ENCODE results near the gene TMPRSS7. TPM values are rescaled to one million over a fixed set of nuclear protein-coding genes. Genes with fewer than 3 reads are reported as not detected.

The TMPRSS7 gene, protein sequence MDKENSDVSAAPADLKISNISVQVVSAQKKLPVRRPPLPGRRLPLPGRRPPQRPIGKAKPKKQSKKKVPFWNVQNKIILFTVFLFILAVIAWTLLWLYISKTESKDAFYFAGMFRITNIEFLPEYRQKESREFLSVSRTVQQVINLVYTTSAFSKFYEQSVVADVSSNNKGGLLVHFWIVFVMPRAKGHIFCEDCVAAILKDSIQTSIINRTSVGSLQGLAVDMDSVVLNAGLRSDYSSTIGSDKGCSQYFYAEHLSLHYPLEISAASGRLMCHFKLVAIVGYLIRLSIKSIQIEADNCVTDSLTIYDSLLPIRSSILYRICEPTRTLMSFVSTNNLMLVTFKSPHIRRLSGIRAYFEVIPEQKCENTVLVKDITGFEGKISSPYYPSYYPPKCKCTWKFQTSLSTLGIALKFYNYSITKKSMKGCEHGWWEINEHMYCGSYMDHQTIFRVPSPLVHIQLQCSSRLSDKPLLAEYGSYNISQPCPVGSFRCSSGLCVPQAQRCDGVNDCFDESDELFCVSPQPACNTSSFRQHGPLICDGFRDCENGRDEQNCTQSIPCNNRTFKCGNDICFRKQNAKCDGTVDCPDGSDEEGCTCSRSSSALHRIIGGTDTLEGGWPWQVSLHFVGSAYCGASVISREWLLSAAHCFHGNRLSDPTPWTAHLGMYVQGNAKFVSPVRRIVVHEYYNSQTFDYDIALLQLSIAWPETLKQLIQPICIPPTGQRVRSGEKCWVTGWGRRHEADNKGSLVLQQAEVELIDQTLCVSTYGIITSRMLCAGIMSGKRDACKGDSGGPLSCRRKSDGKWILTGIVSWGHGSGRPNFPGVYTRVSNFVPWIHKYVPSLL
- total RNA-seq (2022; extraction: Qiagen RNA extraction), result 0.06 to 0.14 TPM (median 0.08 TPM) in 5 replicates

DNA sequence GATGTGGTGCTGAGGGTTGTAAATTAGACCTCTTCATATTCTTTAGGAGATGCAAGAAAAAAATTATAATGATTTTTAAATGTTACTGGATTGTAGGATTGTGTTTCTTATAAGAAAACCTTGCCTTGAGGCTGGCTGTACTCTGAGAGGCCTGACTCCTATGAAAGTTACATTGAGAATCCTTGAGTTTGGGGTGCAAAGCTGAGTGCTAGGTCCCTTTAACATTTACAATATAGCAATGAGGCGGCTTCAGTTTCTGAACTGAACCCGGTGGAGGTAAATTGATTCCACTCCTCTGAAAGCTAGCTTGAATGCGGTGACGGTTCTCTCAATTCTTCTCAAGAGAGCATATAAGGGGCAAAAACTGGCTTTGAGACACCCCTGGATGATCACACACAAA is at the start of gene TMPRSS7:
Gene TMPRSS7 (plus strand): TSS at position 301 of the 400 bp plus-strand sequence. CDS start 110 bp downstream, outside the sequence.

DNA sequence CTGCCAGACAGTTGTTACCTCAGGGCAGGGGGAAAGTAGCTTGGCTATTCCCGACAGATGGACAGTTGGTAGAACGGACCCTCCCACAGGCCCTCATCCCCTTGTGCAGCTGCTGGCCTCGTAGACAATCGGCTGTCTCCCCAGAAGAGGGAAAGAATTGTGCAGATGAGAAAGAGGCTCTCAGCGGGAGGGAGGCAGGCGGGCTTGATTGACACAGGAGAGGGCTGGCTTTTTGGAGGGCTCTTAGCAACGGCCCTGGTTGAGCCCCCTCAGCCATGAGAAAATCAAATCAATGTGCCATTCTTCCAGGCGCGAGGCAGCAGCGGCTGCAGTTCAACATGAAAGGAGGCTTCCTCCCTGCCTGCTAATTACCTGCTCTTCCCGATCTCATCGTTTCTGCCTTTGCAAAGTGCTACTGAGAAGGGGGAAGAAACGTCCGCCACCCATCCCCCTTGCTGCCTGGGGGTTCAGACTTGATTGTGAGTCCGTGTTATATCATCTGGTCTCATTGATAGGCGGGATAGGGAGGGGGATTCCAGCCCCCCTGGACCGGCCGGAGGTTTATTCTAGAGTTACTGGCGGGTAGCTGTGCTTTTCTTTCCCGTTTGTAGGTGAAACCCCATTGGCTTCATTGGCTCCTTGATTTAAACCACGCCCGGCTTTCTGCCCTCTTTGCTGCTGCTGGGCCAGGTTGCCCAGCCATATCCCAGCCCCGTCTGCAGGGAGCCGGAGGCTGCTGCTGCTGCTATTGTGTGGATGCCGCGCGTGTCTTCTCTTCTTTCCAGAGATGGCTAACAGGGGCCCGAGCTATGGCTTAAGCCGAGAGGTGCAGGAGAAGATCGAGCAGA is 35.7 kb upstream of the TMPRSS7 start, which contains the start of gene TAGLN3:
Gene TAGLN3 (plus strand): TSS at position 287 of the 848 bp plus-strand sequence. CDS start 501 bp downstream, at position 788.

DNA sequence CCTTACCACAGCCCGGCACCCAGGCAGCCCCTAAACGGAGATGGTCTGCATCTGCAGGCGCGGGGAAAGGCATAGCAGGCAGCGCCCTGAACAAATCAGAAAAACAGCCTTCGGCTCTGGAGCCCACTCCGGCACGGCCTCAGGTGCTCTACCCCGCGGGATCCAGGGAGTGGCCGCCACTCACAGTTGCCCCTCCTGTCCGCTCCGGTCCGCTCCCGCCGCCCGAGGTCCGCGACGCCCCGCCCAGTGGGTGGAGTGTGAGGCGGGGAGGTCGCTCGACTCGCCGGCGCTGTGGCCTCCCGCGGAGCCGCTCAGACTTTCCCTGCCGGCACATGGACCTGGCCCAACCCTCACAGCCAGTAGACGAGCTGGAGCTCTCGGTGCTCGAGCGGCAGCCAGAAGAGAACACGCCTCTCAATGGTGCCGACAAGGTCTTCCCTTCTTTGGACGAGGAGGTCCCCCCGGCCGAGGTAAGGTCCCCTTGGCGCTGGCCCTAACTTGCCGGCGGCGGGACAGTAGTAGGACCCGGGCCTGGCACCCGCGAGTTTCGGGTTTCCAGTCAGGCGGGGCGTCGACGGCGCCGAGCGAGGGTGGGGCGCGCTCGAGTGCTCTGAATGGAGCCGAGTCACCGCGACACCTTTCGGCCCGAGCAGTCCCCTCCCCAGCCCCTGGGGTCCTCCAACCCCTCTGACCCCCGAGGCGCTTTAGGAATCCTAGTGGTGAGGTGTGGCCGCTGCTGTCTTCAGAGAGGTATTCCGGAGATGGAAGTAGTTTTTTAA is 51.7 kb downstream of the TMPRSS7 start, which contains the start of gene C3orf52:
Gene C3orf52 (plus strand): TSS at position 314 of the 779 bp plus-strand sequence. CDS start 19 bp downstream, at position 333.

Other genes with a start within 250 kb of the TMPRSS7 start
- gene PHLDB2, start 175.5 kb upstream of the TMPRSS7 start, total RNA-seq (2022; extraction: Qiagen RNA extraction), result 13.4 to 23.0 TPM (median 20.3 TPM) in 5 replicates
- 15.4 to 18.9 TPM (median 18.3 TPM) in 5 replicates for gene ABHD10, start 55.7 kb upstream of the TMPRSS7 start, total RNA-seq (2022; extraction: Qiagen RNA extraction)
- not detected in 5 replicates for gene TAGLN3, start 35.8 kb upstream of the TMPRSS7 start, total RNA-seq (2022; extraction: Qiagen RNA extraction)
- gene C3orf52, start 51.7 kb downstream of the TMPRSS7 start, total RNA-seq (2022; extraction: Qiagen RNA extraction), result 8.7 to 11.3 TPM (median 10.4 TPM) in 5 replicates
- gene GCSAM, start 98.5 kb downstream of the TMPRSS7 start, total RNA-seq (2022; extraction: Qiagen RNA extraction), result not detected in 5 replicates

Measured in A549 treated with dexamethasone at 1 μM for 4 hours (cell line).